Measurements from ENCODE around the gene IQCK.

GRCh38 chr16:19722269-19722952, 4.3 kb downstream of the IQCK start:
- TF ChIP-seq EZH2 (IDR thresholded peaks at IDR 0.05; ENCODE audit: low read length, missing control alignments): no peak
- TF ChIP-seq CTCF (conservative IDR thresholded peaks at IDR 0.05 in 1 of 2, IDR thresholded peaks at IDR 0.05 in 1 of 2; ENCODE audit: low read depth in 1 of 2, low read length in 2 of 2): no peak

Measured in fibroblast of lung (primary cell).